Aorta (tissue), 5 donors: ENCODE measurements around the gene MTHFSD. TPM values are rescaled to one million over a fixed set of nuclear protein-coding genes. Genes with fewer than 3 reads are reported as not detected.
A peak's percentile ranks its signal among the peaks of the same experiment; 100 is the strongest.

Source experiments
- ATAC-seq: fragments of 200-7000 bp; cut with Tn5 transposase; one replicate; pipeline ENCODE4 v1.9.1; 2022; ENCODE audit warnings: moderate library complexity; ENCODE audit not compliant: low FRiP score
- DNase-seq, 2 donors: peaks; one replicate each; pipeline ENCODE4 v3.0.0-alpha.2; 2020
- H3K27ac ChIP-seq, 2 donors: one replicate each; pipeline ENCODE4 v1.5.1; 2013; ENCODE audit warnings: low read length in 2 of 2, mild to moderate bottlenecking in 2 of 2, moderate library complexity in 2 of 2, control low read depth in 1 of 2, inconsistent platforms in 1 of 2, low read depth in 1 of 2
- H3K27me3 ChIP-seq, 2 donors: one replicate each; pipeline ENCODE4 v1.6.1; 2013; ENCODE audit warnings: control low read depth in 1 of 2, low read length in 1 of 2, mild to moderate bottlenecking in 1 of 2, moderate library complexity in 1 of 2; ENCODE audit not compliant: insufficient read depth in 2 of 2, control insufficient read depth in 1 of 2
- H3K36me3 ChIP-seq, 2 donors: one replicate each; pipeline ENCODE4 v1.6.1; 2013; ENCODE audit warnings: control low read depth in 1 of 2, low read length in 1 of 2, mild to moderate bottlenecking in 1 of 2; ENCODE audit not compliant: insufficient read depth in 2 of 2, control insufficient read depth in 1 of 2
- H3K4me1 ChIP-seq, 2 donors: one replicate each; pipeline ENCODE4 v1.6.1; 2013; ENCODE audit warnings: low read length in 2 of 2, control low read depth in 1 of 2, mild to moderate bottlenecking in 1 of 2, moderate library complexity in 1 of 2; ENCODE audit not compliant: insufficient read depth in 2 of 2, control insufficient read depth in 1 of 2
- H3K4me3 ChIP-seq, 2 donors: one replicate each; pipeline ENCODE4 v1.5.1; 2013; ENCODE audit warnings: low read length in 2 of 2, control low read depth in 1 of 2, mild to moderate bottlenecking in 1 of 2
- H3K9me3 ChIP-seq: one replicate; pipeline ENCODE4 v1.6.1; 2013; ENCODE audit warnings: mild to moderate bottlenecking, low read length; ENCODE audit not compliant: control insufficient read depth
- WGBS, 2 donors: extraction: QIAGEN DNeasy Blood & Tissue Kit; methylation state at CpG; one replicate each; pipeline ENCODE4 v1.1.7; 2013; 5-methylcytosine and 5-hydroxymethylcytosine counted together
- intact Hi-C, 2 donors: fragments of 100-400 bp; cut with DNase I; formaldehyde crosslinking; loops; one replicate each; pipeline versions ENCODE4 v1.14.2 to v1.15.0; 2022
- polyA plus RNA-seq, 2 donors: library from polyadenylated mRNA; stranded (reverse); fragments of 200-250 nt; gene quantifications; one replicate each; pipeline ENCODE4 v1.2.3, GENCODE V29; 2013
- total RNA-seq, 2 donors: library from RNA; stranded (reverse); fragmentation: NEBNext Ultra II Directional; extraction: Animal tissue kit (Norgen Biotek cat#: 25700); gene quantifications; one replicate each; pipeline ENCODE4 v1.2.1, GENCODE V29; 2021
- donor health status: healthy with polysubstance abuse.
- donor health status: Bipolar disorder and iron deficiency.
- donor health status: DM: no; HTN: no; CAD: no.
- donor health status: DM: no; HTN: no; CAD: no.
- donor health status: DM: yes; HTN: yes; CAD: no.

Gene MTHFSD
- total and polyA plus RNA-seq, 4 donors, result 2.3 to 23.1 (median 13.6) TPM

GRCh38 chr16:86525696-86526095, 29.3 kb downstream of the MTHFSD start:
- peak in 1 of 2 donors; percentile 46 for DNase-seq
- Histone ChIP-seq H3K4me1 (no peaks in the 10 kb centered on the region), H3K4me3 (no peak overlapping the region), H3K27ac (no peak overlapping the region), H3K27me3 (no peaks in the 10 kb centered on the region), H3K36me3 (no peaks in the 10 kb centered on the region), H3K9me3 (no peaks in the 10 kb centered on the region)
- WGBS, 2 donors, result 66 to 68% methylated on average over 12 of the region's 12 CpGs
- ATAC-seq, result no peak
- intact Hi-C loops, result no loop called here

DNA sequence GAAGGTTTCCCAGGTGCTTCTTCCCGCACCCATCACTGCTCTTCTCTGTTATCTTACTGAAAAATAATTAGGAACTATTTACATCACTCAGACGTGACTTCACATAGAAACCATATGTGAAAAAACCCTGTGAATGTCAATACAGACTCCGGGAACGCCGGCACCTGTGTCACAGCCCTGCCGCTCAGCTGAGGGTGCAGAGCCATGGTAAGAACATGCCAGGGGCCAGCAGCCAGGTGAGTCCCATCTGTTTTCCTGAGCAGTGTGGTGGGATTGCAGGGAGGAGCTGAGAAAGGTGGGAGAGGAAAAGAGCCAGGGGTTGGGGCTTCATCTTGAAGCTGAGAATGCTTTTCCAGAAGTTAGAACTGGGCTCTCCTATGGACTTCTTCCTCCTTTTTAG, 31.0 kb downstream of the MTHFSD start:
- Histone ChIP-seq H3K27me3 (no peaks in the 10 kb centered on the region), H3K9me3 (no peaks in the 10 kb centered on the region), H3K36me3 (no peaks in the 10 kb centered on the region), H3K27ac (no peak overlapping the region), H3K4me1 (no peaks in the 10 kb centered on the region), H3K4me3 (no peak overlapping the region)
- WGBS, 2 donors, result 58 to 61% methylated on average over 6 of the region's 6 CpGs
- ATAC-seq (no peak), DNase-seq (peak in 1 of 2 donors; percentile 51)
- intact Hi-C loops, result loop anchor here in 1 of 2 donors (5.0 kb wide), 1 partner anchor 707 kb away; no protein-coding TSS in a partner anchor

GRCh38 chr16:86523166-86523740, 31.8 kb downstream of the MTHFSD start:
- Histone ChIP-seq H3K4me1 (no peaks in the 10 kb centered on the region), H3K27me3 (no peaks in the 10 kb centered on the region), H3K9me3 (no peaks in the 10 kb centered on the region), H3K36me3 (no peaks in the 10 kb centered on the region), H3K27ac (no peak overlapping the region), H3K4me3 (no peak overlapping the region)
- WGBS, 2 donors, result 74 to 76% methylated on average over 5 of the region's 5 CpGs
- no peak for ATAC-seq
- intact Hi-C loops, result loop anchor here in 1 of 2 donors (5.0 kb wide), 1 partner anchor 706 kb away; no protein-coding TSS in a partner anchor
- DNase-seq, result peak in 1 of 2 donors; percentile 31

DNA sequence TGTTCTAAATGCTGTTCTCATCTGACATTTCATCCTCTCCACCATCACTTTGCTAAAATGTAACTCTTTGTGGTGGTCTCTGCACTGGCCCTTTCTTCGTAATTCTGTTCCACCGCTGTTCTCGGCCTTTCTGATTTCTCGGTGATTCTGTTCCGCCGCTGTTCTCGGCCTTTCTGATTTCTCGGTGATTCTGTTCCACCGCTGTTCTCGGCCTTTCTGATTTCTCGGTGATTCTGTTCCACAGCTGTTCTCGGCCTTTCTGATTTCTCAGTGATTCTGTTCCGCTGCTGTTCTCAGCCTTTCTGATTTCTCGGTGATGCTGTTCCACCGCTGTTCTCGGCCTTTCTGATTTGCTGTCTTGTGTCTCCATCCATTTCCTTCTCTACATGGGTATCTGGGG, 32.4 kb downstream of the MTHFSD start:
- Histone ChIP-seq H3K4me1 (no peaks in the 10 kb centered on the region), H3K9me3 (no peaks in the 10 kb centered on the region), H3K27me3 (no peaks in the 10 kb centered on the region), H3K36me3 (no peaks in the 10 kb centered on the region), H3K27ac (no peak overlapping the region), H3K4me3 (no peak overlapping the region)
- intact Hi-C loops, result loop anchor here in 1 of 2 donors (5.0 kb wide), 1 partner anchor 705 kb away; no protein-coding TSS in a partner anchor
- ATAC-seq (no peak), DNase-seq (peak in 1 of 2 donors; percentile 63)
- whole genome bisulfite sequencing, 2 donors, result 85 to 89% methylated on average over 16 of the region's 16 CpGs

DNA sequence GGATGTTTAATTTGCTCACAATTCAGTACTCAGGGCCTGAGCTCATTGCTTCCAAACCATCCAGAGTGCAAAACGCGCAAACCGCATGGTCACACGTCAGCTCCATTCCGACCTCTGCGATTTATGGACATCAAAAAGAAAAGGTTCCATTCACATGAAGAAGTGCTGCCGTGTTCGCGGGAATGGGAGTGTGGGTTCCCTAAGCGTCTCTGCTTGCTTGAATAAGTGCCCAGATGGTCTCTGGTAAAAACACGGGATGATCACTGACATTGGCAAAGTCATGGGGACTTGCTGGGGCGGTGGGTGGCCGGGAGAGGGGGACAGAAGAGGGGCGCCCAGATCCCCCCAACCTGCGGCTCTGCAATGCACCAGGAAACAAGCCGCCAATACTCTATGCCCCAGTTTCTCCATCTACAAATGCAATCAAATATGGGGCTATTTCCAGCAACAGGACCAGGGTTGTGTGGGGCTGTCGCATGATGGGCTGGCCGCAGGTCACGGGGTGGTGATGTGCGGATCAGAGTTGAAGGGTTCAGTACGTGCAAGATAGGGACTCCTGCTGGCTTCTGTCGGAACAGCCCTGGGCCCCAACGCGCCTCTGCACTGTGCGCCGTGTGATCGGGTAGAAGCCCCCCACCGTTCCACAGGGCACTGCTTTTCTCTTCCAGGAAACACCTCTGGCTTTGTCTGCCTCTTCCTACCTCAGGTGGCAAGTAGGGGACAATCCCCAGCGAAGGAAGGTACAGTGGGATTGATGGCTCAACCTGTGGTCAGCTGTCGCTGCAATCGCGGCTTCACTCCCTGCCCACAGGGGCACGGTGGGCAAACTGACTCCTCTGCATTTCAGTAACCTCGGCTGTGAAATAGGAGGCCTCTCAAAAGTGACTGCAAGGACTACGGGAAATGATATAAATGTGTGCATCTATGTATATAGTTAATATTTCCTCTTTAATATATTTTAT, 33.5 kb downstream of the MTHFSD start:
- no peak overlapping the region for H3K27ac ChIP-seq
- DNase-seq (peak in 1 of 2 donors; percentile 31), ATAC-seq (no peak)
- 66 to 72% methylated on average over 35 of the region's 35 CpGs for WGBS, 2 donors
- H3K4me1 ChIP-seq, result no peaks in the 10 kb centered on the region
- no peak overlapping the region for H3K4me3 ChIP-seq
- H3K27me3 ChIP-seq, result no peaks in the 10 kb centered on the region
- H3K9me3 ChIP-seq, result no peaks in the 10 kb centered on the region
- intact Hi-C loops, result loop anchor here in 1 of 2 donors (5.0 kb wide), 1 partner anchor 704 kb away; no protein-coding TSS in a partner anchor
- no peaks in the 10 kb centered on the region for H3K36me3 ChIP-seq

GRCh38 chr16:86520317-86521210, 34.5 kb downstream of the MTHFSD start:
- intact Hi-C loops, result loop anchor here in 1 of 2 donors (1.0 to 5.0 kb wide), 2 partner anchors 448 to 703 kb away; no protein-coding TSS in a partner anchor
- peak in 1 of 2 donors; percentile 69 for DNase-seq

DNA sequence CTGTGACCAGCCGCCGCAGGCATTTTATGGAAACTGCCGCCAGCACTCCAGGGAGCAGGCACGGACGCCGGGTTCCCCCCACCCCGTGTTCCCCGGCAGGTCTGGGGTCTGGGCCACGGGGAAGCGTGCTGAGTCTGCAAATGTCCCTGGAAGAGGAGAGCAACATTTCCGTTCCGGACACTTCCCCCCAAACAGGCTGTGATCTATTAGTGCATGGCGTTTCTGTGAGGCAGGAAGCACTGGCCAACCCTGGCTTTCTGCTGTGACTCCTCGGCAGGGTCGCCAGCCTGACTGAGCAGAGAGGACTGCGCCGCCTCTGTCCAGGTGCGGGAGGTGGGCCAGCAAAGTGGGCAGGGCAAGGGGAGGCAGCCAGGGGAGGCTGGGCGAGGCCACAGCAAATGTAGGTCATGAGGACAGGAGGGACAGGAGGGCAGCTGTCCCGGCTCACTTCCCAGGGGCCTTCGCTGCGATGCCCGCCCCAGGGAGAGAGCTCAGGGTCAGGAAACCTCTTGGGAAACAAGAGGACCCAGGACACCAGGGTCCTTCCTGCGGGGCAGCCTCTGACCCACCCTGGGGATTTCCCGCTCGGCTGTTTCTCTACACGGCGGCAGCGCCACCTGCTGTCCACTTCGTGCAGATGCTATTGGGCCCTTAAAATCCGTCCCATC, 35.3 kb downstream of the MTHFSD start:
- ATAC-seq (no peak), DNase-seq (peak in 1 of 2 donors; percentile 90)
- Histone ChIP-seq H3K36me3 (no peaks in the 10 kb centered on the region), H3K9me3 (no peaks in the 10 kb centered on the region), H3K4me1 (no peaks in the 10 kb centered on the region), H3K27ac (no peak overlapping the region), H3K27me3 (no peaks in the 10 kb centered on the region), H3K4me3 (no peak overlapping the region)
- intact Hi-C loops, result loop anchor here (1.0 to 5.0 kb wide), 3 partner anchors 447 to 702 kb away; no protein-coding TSS in a partner anchor
- 14 to 16% methylated on average over 31 of the region's 31 CpGs for WGBS, 2 donors

More at GRCh38 chr16:86520317-86521210, 34.5 kb downstream of the MTHFSD start:
- ATAC-seq, result no peak
- 40 to 43% methylated on average over 30 of the region's 30 CpGs for WGBS, 2 donors
- H3K9me3 ChIP-seq, result no peaks in the 10 kb centered on the region
- H3K4me3 ChIP-seq, result no peak overlapping the region
- H3K36me3 ChIP-seq, result no peaks in the 10 kb centered on the region
- no peaks in the 10 kb centered on the region for H3K4me1 ChIP-seq
- H3K27me3 ChIP-seq, result no peaks in the 10 kb centered on the region
- H3K27ac ChIP-seq, result no peak overlapping the region
